GM18907 (cell line): Measurements from ENCODE around the gene HRCT1.
"Not testable (repeated sequence)": the region's sequence is repeated elsewhere in the genome, so short reads cannot be mapped to it uniquely, and the experiment has no call there.

Source experiments
- ATAC-seq: cut with Tn5 transposase; IDR thresholded peaks from one replicate; pipeline ENCODE4 v1.9.1; 2021; ENCODE audit warnings: mild to moderate bottlenecking, moderate library complexity; ENCODE audit not compliant: unreplicated experiment

HRCT1 gene

GRCh38 chr9:35892051-35892450 lies 14.0 kb upstream of the HRCT1 start:
- no peak for ATAC-seq

- ATAC-seq, result no peak
These were observed 9.4 kb upstream of the HRCT1 start for GRCh38 chr9:35896570-35896969.

DNA sequence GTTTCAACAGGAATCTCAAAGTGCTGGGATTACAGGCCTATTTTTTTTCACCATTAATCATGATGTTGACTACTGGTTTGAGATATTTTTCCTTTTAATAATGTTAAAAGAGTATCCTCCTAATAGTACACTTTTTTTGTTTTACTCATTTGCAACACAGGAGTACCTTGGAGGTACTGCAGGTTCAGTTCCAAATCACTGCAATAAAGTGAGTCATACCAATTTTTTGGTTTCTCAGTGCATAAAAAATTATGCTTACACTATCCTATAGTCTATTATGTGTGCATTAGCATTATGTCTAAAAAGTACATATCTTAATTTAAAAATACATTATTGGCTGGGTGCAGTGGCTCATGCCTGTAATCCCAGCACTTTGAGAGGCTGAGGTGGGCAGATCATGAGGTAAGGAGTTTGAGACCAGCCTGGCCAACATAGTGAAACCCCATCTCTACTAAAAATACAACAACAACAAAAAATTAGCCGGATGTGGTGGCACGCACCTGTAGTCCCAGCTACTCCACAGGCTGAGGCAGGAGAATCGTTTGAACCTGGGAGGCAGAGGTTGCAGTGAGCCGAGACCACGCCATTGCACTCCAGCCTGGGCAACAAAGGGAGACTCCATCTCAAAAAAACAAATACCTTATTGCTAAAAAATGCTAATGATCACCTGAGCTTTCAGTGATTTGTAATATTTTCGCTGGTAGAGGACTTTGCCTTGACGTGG lies 8.5 kb upstream of the HRCT1 start:
- not testable (repeated sequence) for ATAC-seq

- ATAC-seq, result no peak
These were observed 7.7 kb upstream of the HRCT1 start for GRCh38 chr9:35898337-35898736.

- no peak for ATAC-seq
These were observed 7.0 kb upstream of the HRCT1 start for GRCh38 chr9:35899021-35899420.

DNA sequence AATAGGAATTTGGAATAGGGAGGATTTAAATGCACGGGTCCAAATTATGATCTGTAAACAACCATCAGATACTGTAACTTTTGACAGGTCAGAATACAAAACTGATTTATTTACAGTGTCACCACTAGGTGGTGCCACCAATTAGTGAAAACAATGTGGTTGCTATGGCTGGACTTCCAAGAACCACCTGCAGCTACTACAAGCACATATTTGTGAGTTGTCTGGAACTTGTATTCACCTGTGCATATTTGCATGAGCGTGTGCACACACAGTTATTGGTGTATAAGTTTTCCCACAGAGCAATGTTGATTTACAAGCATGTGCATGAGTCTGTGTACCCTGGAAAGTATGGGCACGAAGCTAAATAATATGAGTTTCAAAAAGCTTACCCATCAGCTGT lies 3.0 kb upstream of the HRCT1 start:
- no peak for ATAC-seq

- no peak for ATAC-seq
These were observed 1.7 kb upstream of the HRCT1 start for GRCh38 chr9:35904338-35904737.

- no peak for ATAC-seq
These were observed 786 bp upstream of the HRCT1 start for GRCh38 chr9:35905051-35905781.

- no peak for ATAC-seq
These were observed 1.1 kb downstream of the HRCT1 start for GRCh38 chr9:35906923-35907699.

- no peak for ATAC-seq
These were observed 1.9 kb downstream of the HRCT1 start for GRCh38 chr9:35907711-35908503.

- no peak for ATAC-seq
These were observed 2.6 kb downstream of the HRCT1 start for GRCh38 chr9:35908504-35909125.

DNA sequence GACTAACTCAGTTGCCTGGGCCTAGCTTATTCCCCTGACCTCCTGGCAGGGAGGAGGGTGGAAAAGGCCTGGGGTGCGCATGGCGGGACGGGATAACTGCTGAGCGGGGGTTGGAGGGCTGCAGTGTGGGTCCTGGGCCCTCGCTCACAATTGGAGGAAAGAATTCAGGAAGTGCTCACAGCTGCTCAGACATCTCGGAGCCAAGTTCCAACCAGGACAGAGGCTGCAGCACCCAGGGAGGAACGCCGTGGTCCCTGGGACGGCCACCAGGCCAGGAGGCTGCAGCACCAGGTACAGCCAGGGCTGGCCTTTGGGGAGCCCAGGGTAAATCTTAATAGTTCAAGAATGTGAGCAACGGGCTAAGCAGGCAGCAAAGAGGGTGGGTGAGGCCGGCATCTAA lies 3.3 kb downstream of the HRCT1 start, which contains the start of gene SPAAR:
SPAAR (plus strand) TSS at position 217 of the 400 bp plus-strand sequence. CDS start 974 bp downstream, outside the sequence.
- no peak for ATAC-seq

DNA sequence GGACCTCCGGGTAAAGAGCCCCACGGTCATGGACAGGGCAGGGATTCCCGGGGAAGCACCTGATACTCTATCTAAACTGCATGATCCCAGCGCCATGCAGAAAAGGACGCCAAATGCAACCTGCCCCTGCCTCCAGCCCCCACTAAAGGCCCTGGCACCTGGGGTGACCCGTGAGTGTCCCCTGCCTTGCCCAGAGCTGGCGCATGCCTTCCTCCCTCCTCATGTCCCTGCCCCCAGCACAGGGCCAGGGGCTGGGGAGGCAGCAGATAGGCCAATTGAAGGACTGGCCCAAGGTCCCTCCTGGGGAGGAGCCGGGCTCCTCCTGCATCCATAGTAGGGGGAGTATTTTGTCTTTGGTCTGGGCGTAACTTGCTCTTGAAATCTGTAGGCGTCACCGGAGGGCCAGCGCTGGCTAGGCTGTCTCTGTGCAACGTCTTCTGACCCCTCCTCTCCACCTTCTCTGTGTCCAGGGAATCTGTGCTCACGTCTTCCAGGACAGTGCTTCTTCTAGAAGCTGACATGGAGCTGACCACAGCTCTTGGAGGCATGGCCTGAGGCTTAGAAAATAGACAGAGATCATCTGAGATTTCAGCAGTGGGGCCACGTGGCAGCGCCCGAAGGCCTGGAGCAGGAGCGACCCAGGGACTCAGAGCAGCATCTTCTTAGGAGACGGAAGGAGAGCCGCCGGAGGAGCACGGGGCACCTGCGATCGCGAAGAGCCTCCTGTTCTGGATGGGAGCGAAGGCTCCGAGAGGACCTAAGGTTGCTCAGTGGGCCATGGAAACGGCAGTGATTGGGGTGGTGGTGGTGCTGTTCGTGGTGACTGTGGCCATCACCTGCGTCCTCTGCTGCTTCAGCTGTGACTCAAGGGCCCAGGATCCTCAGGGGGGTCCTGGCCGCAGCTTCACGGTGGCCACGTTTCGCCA lies 3.9 kb downstream of the HRCT1 start:
- no peak for ATAC-seq

GRCh38 chr9:35910613-35911359 lies 4.8 kb downstream of the HRCT1 start:
- ATAC-seq, result no peak

DNA sequence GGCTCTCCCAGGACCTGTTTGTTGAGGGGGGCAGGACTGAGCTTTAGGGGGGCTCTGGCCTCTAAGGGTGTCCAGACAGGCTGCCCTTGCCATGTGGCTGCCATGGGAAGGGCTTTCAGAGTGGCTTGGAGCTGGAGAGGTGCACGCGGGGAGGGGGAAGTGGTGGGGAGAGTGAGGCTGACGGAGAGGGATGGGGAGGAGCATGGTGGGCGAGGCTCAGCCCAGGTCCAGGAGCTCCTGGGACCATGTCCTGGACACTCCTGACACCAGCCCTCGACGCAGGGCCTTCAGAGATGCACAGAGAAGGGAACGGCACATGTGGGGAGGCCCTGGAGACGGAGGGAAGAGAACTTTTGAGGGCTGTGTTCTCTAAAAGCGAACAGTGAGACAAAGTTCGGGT lies 5.7 kb downstream of the HRCT1 start:
- no peak for ATAC-seq

DNA sequence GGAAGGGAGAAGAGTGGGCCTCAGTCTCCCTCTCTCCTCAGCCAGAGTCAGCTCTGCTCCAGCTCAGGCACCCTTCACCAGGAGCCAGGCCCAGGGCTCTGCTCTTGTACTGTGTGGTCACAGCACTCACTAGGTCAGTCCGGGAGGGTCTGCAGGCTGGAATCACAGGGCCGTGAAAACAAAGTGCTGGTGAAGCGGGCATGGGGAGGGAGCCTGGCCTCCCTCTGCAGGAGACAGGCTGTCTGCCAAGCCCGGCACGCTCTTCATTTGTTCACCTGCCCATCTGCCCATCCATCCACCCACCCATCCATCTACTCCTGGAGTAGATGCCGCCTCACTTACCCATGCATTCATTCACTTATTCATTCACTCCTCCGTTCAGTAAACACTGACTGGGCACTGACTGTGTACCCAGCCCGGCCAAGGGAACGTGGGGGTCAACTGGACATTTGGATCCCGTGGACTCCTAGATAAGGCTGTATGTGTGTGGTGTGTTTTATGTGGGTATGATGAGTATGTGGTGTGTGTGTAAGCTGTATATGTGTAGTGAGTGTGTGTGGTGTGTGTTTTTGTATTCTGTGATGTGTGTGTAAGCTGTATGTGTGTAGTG lies 6.9 kb downstream of the HRCT1 start:
- ATAC-seq, result no peak

DNA sequence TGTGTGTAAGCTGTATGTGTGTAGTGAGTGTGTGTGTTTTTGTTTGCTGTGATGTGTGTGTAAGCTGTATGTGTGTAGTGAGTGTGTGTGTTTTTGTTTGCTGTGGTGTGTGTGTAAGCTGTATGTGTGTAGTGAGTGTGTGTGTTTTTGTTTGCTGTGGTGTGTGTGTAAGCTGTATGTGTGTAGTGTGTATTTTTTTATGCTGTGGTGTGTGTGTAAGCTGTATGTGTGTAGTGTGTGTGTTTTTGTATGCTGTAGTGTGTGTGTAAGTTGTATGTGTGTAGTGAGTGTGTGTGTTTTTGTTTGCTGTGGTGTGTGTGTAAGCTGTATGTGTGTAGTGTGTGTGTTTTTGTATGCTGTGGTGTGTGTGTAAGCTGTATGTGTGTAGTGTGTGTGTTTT lies 7.4 kb downstream of the HRCT1 start:
- not testable (repeated sequence) for ATAC-seq

DNA sequence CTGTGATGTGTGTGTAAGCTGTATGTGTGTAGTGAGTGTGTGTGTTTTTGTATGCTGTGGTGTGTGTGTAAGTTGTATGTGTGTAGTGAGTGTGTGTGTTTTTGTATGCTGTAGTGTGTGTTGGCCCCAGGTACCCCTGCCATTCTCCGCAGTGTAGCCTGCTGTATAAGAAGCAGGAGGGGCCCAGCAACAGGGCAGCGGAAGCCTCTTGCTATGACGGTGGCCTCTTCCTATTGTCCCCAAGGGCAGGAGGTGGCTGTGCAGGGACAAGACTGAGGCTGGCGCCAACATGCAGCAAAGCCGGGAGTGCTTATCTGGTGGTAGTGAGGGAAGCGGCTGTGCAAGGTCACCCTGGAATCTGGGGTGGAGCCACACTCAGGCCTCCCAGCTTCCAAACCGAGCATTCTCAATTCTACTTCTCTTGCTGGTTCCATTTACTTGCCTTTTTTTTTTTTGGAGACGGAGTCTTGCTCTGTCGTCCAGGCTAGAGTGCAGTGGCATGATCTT lies 8.4 kb downstream of the HRCT1 start:
- ATAC-seq, result no peak
